HCEC 1CT (cell line): ENCODE results near the gene COMMD3.
A peak's percentile ranks its signal among the peaks of the same experiment; 100 is the strongest.

Source experiments
- DNase-seq: peaks from one replicate; pipeline ENCODE4 v3.0.0-alpha.2; 2017

The COMMD3 gene

DNA sequence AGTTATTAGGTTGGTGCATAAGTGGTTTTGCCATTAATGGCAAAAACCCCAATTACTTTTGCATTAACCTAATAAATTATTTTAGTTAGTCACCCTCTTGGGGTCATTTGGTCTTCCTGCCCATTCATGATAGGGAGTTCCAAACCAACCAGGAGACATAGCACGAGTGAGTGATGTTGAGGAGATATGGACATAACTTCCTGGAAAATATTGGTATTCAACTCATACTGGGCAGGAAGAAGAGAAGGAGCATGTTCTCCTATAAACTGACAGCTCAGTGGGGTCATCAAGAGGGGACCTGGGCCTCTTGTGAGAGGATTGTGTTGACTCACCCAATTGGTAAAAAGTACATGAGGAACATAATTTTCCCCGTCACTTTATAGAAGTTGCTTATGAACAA, 52.8 kb downstream of the COMMD3 start:
- no peak for DNase-seq

DNA sequence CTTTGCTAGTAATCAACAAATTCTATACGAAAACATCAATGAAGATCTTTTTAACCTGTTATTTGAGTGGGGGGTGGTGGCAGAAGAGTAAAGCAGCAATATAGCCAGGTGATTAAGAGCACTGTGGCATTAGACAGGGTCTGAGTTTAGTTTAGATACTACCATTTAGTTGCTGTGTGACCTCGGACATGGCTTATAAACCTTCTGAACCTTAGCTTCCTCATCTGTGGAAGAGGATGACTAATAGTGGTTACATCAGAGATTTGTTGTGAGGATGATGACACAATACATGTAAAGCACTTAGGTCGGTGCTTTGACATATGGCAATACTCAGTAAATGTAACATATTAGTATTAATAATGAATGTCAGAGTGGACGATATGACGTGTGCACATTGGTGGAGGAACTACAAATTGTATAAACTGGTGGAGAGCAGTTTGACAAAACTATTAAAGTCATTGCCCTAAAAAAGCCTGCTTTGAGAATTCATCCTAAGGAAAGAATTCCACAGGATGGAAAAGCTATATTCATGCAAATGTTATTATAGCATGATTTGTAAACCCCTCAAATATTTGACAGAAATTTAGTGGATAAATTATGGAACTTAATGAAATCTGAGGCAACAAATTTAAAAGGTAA, 53.4 kb downstream of the COMMD3 start:
- peak; percentile 72 for DNase-seq
